K562 (cell line): ENCODE measurements around the gene NECAB2. TPM values are rescaled to one million over a fixed set of nuclear protein-coding genes. Genes with fewer than 3 reads are reported as not detected.

Source experiments
- ELK3 ChIP-seq: fragments of 450-650 bp; formaldehyde crosslinking; IDR thresholded peaks from 2 replicates; pipeline ENCODE4 v1.4.0; 2020; ENCODE audit warnings: mild to moderate bottlenecking
- GABPA ChIP-seq: fragments of 200-800 bp; sonication (Bioruptor generic); conservative IDR thresholded peaks from 2 replicates; pipeline ENCODE4 v1.6.1; 2016; ENCODE audit warnings: low read depth, missing genetic modification characterization, missing compliant biosample characterization
- GMEB1 ChIP-seq: fragments of 250-450 bp; sonication (Bioruptor Pico); IDR thresholded peaks from 2 replicates; pipeline ENCODE4 v1.4.0; 2020; ENCODE audit warnings: mild to moderate bottlenecking
- JUND ChIP-seq, 2 experiments: IDR thresholded peaks; 2 replicates in 1 of 2; 3 replicates in 1 of 2; pipeline ENCODE4 v1.6.1; 2011; ENCODE audit warnings: borderline replicate concordance in 2 of 2, low read depth in 2 of 2, low read length in 2 of 2, improper control_type of control experiment in 1 of 2, missing biosample characterization in 1 of 2, missing genetic modification characterization in 1 of 2, missing genetic modification reagents in 1 of 2
- NBN ChIP-seq: fragments of 450-650 bp; IDR thresholded peaks from 2 replicates; pipeline ENCODE4 v1.6.1; 2016; ENCODE audit warnings: low read depth, mild to moderate bottlenecking
- NCOA1 ChIP-seq: fragments of 450-650 bp; IDR thresholded peaks from 2 replicates; pipeline ENCODE4 v1.6.1; 2016; ENCODE audit warnings: low read depth
- POLR3A ChIP-seq: IDR thresholded peaks from 2 replicates; pipeline ENCODE4 v1.6.1; 2011; ENCODE audit warnings: borderline replicate concordance, mild to moderate bottlenecking, moderate library complexity; ENCODE audit not compliant: insufficient read length, insufficient read depth; ENCODE audit errors: extremely low read depth
- RCOR1 ChIP-seq, 2 experiments: IDR thresholded peaks; 2 replicates each; pipeline ENCODE4 v1.6.1; 2012; ENCODE audit warnings: low read depth in 2 of 2, low read length in 2 of 2, borderline replicate concordance in 1 of 2, improper control_type of control experiment in 1 of 2
- REST ChIP-seq, 2 experiments: fragments of 450-650 bp; formaldehyde crosslinking in 1 of 2; IDR thresholded peaks; 2 replicates each; pipeline versions ENCODE4 v1.4.0 to v1.6.1; 2014 to 2020; ENCODE audit warnings: mild to moderate bottlenecking in 2 of 2, borderline replicate concordance in 1 of 2, low read depth in 1 of 2
- SIRT6 ChIP-seq: IDR thresholded peaks from one replicate; pipeline ENCODE4 v1.6.1; 2012; ENCODE audit warnings: low read depth, mild to moderate bottlenecking, control low read depth, inconsistent platforms, low read length, moderate library complexity
- SMAD1 ChIP-seq: fragments of 150-350 bp; IDR thresholded peaks from 2 replicates; pipeline ENCODE4 v1.6.1; 2014; ENCODE audit warnings: low read length, low read depth; ENCODE audit not compliant: partially characterized antibody
- SMAD2 ChIP-seq: fragments of 150-350 bp; IDR thresholded peaks from 2 replicates; pipeline ENCODE4 v1.6.1; 2014; ENCODE audit warnings: low read depth, mild to moderate bottlenecking, low read length
- TCF7 ChIP-seq: sonication (generic); IDR thresholded peaks from 2 replicates; pipeline ENCODE4 v1.6.1; 2016; ENCODE audit warnings: antibody characterized with exemption, borderline replicate concordance
- TEAD1 ChIP-seq, 2 experiments: fragments of 450-650 bp in 1 of 2; sonication (generic) in 1 of 2; formaldehyde crosslinking; IDR thresholded peaks; 2 replicates each; pipeline versions ENCODE4 v1.4.0 to v1.8.0; 2020 to 2022; ENCODE audit warnings: mild to moderate bottlenecking in 2 of 2, missing genetic modification reagents in 1 of 2
- WHSC1 ChIP-seq: IDR thresholded peaks from one replicate; pipeline ENCODE4 v1.6.1; 2012; ENCODE audit warnings: low read length, control low read depth, inconsistent platforms
- polyA plus RNA-seq, 8 experiments: library from polyadenylated mRNA; depleted of rRNA in 4 of 8; stranded (reverse) in 5 of 8; unstranded in 3 of 8; fragments of >200 nt; fragmentation: Nextera tagmentation in 2 of 8; fragmentation: Illumina TruSeq in 1 of 8; extraction: Ambion mirVana in 2 of 8; extraction: Trizol in 1 of 8; gene quantifications; 2 replicates each; pipeline versions ENCODE4 v1.2.1 to v1.2.3, GENCODE V29; 2011 to 2014; ENCODE audit warnings: inconsistent platforms in 1 of 8, missing spikeins in 1 of 8
- total RNA-seq, 7 experiments: library from RNA; depleted of rRNA in 6 of 7; stranded (reverse); fragments of >200 nt in 6 of 7; fragmentation: Illumina TruSeq in 2 of 7; extraction: Trizol in 2 of 7; gene quantifications; 2 replicates each; pipeline versions ENCODE4 v1.2.1 to v1.2.3, GENCODE V29; 2011 to 2021; ENCODE audit warnings: low replicate concordance in 1 of 7

The NECAB2 gene
- total and polyA plus RNA-seq, 9 of the 15 experiments (the other 6 are each of a cell fraction or from before 2014, with no cell fraction given), result 0.03 to 0.28 TPM; not detected in 7

GRCh38 chr16:83956336-83957289 lies 11.4 kb upstream of the NECAB2 start (continued):
- TF ChIP-seq REST (IDR thresholded peaks at IDR 0.05; ENCODE audit: borderline replicate concordance) (peak; percentile 81), REST (CRISPR knock-in tag; IDR thresholded peaks at IDR 0.05; ENCODE audit: low read depth) (no peak), TEAD1 (CRISPR knock-in tag; IDR thresholded peaks at IDR 0.05) (no peak), SMAD1 (no peak), ELK3 (no peak), GABPA (tag) (no peak), GMEB1 (no peak), NCOA1 (no peak), RCOR1 (IDR thresholded peaks at IDR 0.05; ENCODE audit: borderline replicate concordance in 1 of 2, low read depth in 2 of 2, low read length in 2 of 2) (peak in 1 of 2 experiments; percentile 42; a peak in 1 of 4 replicates), WHSC1 (no peak), SIRT6 (no peak), JUND (IDR thresholded peaks at IDR 0.05; ENCODE audit: borderline replicate concordance, low read depth, low read length) (no peak), JUND (tag; IDR thresholded peaks at IDR 0.05; ENCODE audit: borderline replicate concordance, low read depth, low read length) (peak; percentile 14; the same call in 1 of the 3 replicates), POLR3A (no peak), NBN (0 out of 2 replicates have a peak, but pooled peaks have one; percentile 48), TCF7 (no peak), SMAD2 (no peak)
